DMS53 (cell line): ENCODE results near the gene OBP2B.

Source experiments
- DNase-seq: peaks from one replicate; lab custom pipeline; 2025; lab: John Stamatoyannopoulos, UW

Gene OBP2B

DNA sequence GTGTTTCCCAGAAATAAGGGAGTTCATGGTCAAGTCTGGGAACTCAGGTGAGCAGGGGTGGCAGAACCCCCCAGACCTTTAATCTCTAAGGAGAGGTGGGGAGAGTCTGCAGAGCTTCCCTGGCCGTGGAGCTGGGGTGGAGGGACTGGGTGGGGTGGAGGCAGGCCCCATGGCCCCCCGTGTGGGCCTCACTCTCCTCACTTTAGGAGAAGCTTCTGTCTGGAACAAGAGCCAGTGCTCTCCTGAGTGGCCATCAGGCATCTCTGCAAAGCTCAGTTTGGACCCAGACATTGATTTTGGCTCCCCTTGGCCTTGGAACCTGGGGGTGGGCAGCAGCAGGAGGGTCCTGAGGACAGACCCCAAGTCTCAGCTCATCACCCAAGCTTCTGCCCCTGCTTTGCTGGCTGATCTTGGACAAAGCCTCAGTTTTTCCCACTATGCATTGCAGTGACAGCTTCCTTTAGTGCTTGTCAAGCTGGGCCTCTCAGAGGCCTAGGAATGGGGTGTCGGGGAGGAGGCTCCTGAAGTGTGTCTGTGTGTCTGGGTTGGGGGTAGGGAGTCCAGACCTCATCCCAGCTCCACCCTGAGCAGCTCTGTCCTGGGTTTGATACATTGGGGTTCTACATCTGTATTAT lies 41.8 kb downstream of the OBP2B start:
- DNase-seq = no peak

DNA sequence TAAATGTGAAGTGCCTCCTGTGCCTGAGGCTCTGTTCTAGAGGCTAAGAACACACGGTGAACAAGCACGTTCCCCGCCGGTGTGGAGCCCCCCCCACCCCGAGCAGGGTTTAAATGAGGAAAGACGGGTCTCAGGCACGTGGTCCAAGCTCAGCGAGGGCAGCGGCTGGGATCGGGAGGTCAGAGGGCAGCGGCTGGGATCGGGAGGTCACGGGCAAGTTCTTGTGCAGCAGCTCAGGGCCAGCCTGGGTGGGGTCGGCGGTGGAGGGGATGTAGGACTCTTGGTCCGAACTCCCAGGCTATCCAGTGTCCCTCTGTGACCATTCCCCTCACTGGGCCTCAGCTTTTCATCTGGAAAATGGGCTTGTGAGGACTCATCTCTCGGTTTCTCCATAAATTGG lies 42.7 kb downstream of the OBP2B start:
- DNase-seq = peak; percentile 39

DNA sequence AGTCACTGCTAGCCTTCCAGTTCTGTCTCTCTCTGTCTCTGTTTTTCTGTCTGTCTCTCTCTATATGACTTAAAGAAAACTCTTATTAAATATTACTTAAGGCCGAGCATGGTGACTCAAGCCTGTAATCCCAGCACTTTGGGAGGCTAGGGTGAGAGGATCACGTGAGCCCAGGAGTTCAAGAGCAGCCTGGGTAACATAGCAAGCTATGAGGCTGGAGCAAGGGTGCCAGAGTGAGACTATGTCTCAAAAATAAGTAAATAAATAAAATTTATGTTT lies 43.7 kb downstream of the OBP2B start:
- DNase-seq = no peak

DNA sequence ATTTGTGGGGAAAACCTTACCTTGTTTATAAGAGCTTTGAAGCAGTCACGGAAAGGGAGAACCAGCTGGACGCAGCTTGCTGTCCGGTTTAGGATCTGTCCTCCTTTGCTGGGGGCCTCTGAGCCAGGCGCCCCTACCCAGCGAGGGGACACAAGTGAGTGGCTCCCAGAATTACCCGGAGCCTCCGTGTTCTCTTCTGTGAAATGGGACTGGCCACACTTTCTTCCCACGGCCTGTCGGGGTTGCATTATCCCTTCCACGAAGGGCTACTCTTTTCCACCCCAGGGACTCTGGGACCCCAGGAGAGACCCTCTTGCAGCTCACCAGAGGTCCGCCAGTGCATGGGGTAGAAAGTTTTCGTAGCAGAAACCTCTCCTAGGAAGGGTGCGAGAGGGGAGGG lies 44.9 kb downstream of the OBP2B start:
- no peak for DNase-seq

DNA sequence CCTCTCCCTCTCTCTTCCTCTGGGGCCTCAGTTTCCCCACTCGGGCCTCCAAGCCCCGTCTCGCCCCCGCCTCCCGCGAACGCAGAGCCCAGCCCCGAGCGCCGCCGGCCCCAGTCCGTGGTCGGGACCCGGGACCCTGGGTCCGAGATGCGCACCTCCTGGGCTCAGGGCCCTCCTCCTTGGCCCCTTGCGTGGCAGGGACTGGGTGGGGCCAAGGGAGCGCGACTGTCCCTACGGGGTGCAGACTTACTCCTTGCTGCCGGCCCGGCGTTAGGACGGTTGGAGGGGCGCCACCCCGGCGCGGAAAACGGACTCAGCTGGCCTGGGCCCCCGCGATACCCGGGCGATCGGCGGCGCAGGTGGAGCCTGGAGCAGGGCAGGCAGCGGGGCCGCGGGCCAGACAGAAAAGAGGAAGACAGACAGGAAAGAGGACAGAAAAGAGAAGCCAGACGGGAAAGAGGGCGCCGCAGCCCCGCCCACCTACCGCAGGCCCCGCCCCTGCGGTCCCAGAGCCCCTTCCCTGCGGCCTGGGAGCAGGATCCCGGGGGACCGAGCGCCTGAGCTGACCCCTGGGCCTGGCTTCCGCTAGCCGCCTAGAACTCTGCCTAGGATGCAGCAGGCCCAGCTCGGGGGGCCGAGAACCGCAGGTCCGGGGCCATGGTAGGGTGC lies 45.4 kb downstream of the OBP2B start, which contains the start of gene GBGT1:
GBGT1 (minus strand) TSS at position 411 of the 669 bp plus-strand sequence. CDS start 1,502 bp downstream, outside the sequence.
- DNase-seq = peak; percentile 70

DNA sequence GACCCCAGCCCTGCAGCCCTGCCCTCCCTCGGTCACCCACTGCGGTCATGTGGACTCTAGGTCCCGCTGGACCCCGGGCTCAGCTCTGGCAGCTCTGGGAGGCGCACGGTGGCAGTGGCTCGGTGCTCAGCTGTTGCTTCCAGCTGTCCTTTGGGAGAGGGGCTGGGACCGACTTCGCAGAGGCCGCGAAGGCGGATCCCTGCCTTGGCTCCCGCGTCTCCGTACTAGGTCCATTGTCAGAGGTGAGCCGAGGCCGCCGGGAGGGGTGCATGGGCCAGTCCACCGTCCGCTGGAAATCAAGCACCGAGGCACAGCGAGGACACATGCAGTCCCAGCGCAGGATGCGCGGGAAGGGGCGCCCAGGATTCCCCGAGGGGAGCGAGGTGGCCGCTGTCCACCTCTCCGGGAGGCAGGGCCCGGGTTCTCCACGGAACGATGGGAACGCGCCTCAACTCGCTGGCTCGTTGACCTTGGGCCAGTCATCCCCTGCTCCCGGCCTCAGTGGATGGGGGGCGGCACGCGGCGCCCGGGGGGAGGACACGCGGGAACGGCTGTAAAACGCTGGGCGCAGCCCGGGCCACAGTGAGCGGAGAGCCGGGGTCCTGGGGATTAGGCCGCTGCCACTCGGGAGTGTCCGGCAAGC lies 46.1 kb downstream of the OBP2B start:
- DNase-seq = no peak

DNA sequence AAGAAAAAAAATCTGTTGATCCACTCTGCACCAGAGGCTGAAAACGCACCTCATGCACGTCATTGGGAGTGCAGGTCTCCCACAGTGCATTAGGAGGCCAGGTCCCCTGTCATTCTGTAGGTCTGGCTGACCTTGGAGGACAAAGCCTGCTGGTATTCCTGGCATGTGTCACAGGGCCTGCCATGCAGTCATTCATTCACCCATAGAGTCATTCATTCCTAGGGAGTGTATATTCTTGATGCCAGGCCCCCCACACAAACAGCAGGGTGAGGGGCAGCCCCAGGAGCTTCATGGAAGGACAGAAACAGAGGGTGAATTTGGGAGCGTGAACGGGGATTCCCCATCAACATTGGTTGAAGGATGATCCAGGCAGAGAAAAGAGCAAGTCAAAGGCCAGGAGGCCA lies 47.5 kb downstream of the OBP2B start:
- DNase-seq = no peak

DNA sequence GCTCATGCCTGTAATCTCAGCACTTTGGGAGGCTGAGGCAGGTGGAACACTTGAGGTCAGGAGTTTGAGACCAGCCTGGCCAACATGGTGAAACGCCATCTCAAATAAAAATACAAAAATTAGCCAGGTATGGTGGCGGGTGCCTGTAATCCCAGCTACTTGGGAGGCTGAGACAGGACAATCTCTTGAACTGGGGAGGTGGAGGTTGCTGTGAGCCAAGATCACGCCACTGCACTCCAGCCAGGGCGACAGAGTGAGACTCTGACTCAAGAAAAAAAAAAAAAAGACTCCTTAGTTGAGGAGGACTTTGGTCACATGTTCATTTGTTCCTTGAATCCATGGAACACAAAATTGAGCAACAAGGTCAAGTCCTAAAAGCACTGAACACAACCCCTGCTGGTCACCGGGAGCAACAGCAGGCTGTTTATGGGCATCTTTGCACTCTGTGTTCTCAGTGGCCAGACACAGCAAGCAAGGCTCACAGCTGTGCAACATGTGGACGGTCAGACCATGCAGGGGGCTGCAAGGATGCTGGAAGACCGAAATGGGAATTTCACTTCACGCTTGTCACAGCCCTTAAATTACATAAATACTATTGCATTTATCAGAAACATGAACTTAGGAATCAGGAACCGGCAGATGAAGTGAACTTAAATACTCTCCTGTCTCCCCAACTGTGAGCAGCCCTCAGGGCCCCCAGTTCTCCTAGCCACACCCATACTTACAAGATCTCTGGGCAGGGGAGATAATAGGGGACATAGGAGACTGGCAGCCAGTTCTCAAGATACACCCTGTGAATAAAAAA lies 48.1 kb downstream of the OBP2B start:
- DNase-seq = peak; percentile 75

DNA sequence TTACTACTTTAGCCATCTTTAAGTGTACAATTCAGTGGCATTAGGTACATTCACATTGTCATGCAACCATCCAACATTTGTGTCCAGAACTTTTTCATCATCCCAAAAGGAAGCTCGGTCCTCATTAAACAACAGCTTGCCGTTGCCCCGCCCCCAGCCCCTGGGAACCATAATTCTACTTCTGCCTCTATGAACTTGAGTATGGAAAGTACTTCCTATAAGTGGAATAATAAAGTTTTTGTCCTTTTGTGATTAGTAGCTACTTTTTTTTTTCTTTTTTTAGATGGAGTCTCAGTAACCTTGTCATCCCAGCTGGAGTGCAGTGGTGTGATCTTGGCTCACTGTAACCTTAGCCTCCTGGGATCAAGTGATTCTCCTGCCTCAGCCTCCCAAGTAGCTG lies 50.4 kb downstream of the OBP2B start:
- DNase-seq = no peak
